Gastrocnemius medialis (tissue), 4 donors: ENCODE data around the gene SND1. TPM values are rescaled to one million over a fixed set of nuclear protein-coding genes. Genes with fewer than 3 reads are reported as not detected.

ENCODE experiments used
- ATAC-seq, 2 donors: fragments of 150-250 bp; one replicate each; pipeline ENCODE4 v1.9.1; 2016
- DNase-seq, 2 donors: peaks; one replicate each; pipeline ENCODE4 v3.0.0-alpha.2; 2019
- H3K27ac ChIP-seq, 4 donors: fragments of 200-600 bp; sonication (generic); 1 replicate in 1 of 4; 2 replicates in 3 of 4; pipeline ENCODE4 v1.5.1; 2016 to 2018; ENCODE audit warnings: mild to moderate bottlenecking in 2 of 4, moderate library complexity in 1 of 4
- H3K27me3 ChIP-seq, 3 donors: fragments of 200-600 bp; sonication (generic) in 2 of 3; 1 replicate in 1 of 3; 2 replicates in 2 of 3; pipeline versions ENCODE4 v1.5.1 to v1.6.0; 2016 to 2019; ENCODE audit warnings: mild to moderate bottlenecking in 1 of 3, moderate library complexity in 1 of 3
- H3K36me3 ChIP-seq, 2 donors: fragments of 200-600 bp; sonication (generic) in 1 of 2; one replicate each; pipeline ENCODE4 v1.5.1; 2017 to 2018
- H3K4me1 ChIP-seq, 2 donors: fragments of 200-600 bp; sonication (generic) in 1 of 2; one replicate each; pipeline ENCODE4 v1.5.1; 2016 to 2017; ENCODE audit warnings: mild to moderate bottlenecking in 2 of 2
- H3K4me3 ChIP-seq, 4 donors: fragments of 200-600 bp; sonication (generic) in 3 of 4; 1 replicate in 1 of 4; 2 replicates in 3 of 4; pipeline ENCODE4 v1.5.1; 2016 to 2019; ENCODE audit warnings: mild to moderate bottlenecking in 2 of 4
- H3K9me3 ChIP-seq, 3 donors: fragments of 200-600 bp; sonication (generic) in 2 of 3; 1 replicate in 1 of 3; 2 replicates in 2 of 3; pipeline ENCODE4 v1.5.1; 2016 to 2019
- POLR2A ChIP-seq, 2 donors: fragments of 450-650 bp; IDR thresholded peaks; one replicate each; pipeline ENCODE4 v1.6.1; 2017; ENCODE audit warnings: antibody characterized with exemption in 2 of 2, mild to moderate bottlenecking in 2 of 2, moderate library complexity in 2 of 2
- in situ Hi-C, 4 donors: fragments of 200-750 bp; cut with MboI; loops; one replicate each; pipeline versions ENCODE4 v1.15.0 to v1.8.0; 2017; ENCODE audit warnings: low sequenced_read_pairs in 4 of 4
- intact Hi-C: fragments of 100-400 bp; cut with DNase I; formaldehyde crosslinking; loops from one replicate; pipeline ENCODE4 v1.15.1; 2023; ENCODE audit warnings: low total_unique reads
- total RNA-seq, 4 donors: library from RNA; depleted of rRNA; stranded (reverse); fragments of >200 nt; gene quantifications; one replicate each; pipeline versions ENCODE4 v1.1.0 to v1.2.3, GENCODE V29; 2016
- TF ChIP-seq, protein P1 (sequence below), 5 experiments: fragments of 450-650 bp in 3 of 5; fragments of 200-600 bp in 2 of 5; sonication (generic) in 2 of 5; IDR thresholded peaks in 4 of 5; conservative IDR thresholded peaks in 1 of 5; 1 replicate in 4 of 5; 2 replicates in 1 of 5; pipeline ENCODE4 v1.5.1; 2016 to 2019; ENCODE audit warnings: antibody characterized with exemption in 5 of 5, mild to moderate bottlenecking in 3 of 5, moderate library complexity in 3 of 5

Gene SND1
- total RNA-seq, 4 donors from 2014 or later: 30.4 to 73.0 (median 50.3) TPM

DNA sequence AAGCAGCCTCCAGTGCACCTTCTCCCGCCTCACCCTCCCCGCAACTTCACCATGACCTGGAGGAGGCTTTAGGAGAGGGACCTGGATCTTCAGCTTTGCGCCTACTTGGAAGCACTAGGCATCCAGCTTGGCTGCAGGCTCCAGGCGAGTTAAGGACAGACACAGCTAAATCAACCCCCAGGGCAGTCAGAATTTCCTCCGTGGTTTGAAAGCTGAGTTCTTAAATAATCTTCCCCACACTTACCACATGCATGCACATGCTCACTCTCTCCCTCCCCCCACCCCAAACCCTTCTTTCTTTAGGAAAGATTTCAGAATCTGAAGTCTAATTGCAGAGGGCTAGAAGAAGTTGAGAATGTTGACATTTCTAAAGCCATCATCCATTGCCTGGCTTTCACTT lies 416.0 kb downstream of the SND1 start:
- Histone ChIP-seq H3K27me3 (no peaks in the 10 kb centered on the region), H3K36me3 (no peaks in the 10 kb centered on the region), H3K27ac (no peak overlapping the region), H3K4me1 (no peaks in the 10 kb centered on the region), H3K4me3 (no peak overlapping the region), H3K9me3 (no peaks in the 10 kb centered on the region)
- no peak for DNase-seq
- ATAC-seq: no peak
- in situ Hi-C loops (no loop called here), intact Hi-C loops (no loop called here)
- TF ChIP-seq, protein P1, sequence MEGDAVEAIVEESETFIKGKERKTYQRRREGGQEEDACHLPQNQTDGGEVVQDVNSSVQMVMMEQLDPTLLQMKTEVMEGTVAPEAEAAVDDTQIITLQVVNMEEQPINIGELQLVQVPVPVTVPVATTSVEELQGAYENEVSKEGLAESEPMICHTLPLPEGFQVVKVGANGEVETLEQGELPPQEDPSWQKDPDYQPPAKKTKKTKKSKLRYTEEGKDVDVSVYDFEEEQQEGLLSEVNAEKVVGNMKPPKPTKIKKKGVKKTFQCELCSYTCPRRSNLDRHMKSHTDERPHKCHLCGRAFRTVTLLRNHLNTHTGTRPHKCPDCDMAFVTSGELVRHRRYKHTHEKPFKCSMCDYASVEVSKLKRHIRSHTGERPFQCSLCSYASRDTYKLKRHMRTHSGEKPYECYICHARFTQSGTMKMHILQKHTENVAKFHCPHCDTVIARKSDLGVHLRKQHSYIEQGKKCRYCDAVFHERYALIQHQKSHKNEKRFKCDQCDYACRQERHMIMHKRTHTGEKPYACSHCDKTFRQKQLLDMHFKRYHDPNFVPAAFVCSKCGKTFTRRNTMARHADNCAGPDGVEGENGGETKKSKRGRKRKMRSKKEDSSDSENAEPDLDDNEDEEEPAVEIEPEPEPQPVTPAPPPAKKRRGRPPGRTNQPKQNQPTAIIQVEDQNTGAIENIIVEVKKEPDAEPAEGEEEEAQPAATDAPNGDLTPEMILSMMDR (IDR thresholded peaks at IDR 0.05 in 4 of 5, conservative IDR thresholded peaks at IDR 0.05 in 1 of 5): no peak
- no peak for TF ChIP-seq POLR2A (IDR thresholded peaks at IDR 0.05)

DNA sequence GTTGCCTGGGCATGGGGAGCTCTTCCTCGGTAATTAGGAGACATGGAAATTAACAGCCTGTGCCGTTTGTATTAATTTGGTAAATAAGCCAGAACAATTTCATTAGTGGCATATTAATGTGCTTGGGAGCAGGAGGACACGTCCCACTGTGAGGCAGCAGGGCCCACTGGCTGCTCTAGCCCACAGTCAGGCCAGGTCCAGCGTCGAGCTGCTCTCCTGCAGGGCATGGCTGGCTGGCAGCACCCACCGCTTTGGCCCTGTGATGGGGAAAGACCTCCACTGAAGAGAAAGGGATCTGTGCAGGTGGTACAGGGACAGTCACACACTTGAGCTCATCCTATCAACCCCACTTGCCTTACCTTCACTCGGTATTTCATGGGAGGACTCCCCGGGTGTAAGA lies 416.8 kb downstream of the SND1 start:
- ATAC-seq (no peak), DNase-seq (no peak)
- Histone ChIP-seq H3K27ac (no peak overlapping the region), H3K4me3 (no peak overlapping the region), H3K27me3 (no peaks in the 10 kb centered on the region), H3K4me1 (no peaks in the 10 kb centered on the region), H3K9me3 (no peaks in the 10 kb centered on the region), H3K36me3 (no peaks in the 10 kb centered on the region)
- TF ChIP-seq, protein P1 (IDR thresholded peaks at IDR 0.05 in 4 of 5, conservative IDR thresholded peaks at IDR 0.05 in 1 of 5): no peak
- no peak for TF ChIP-seq POLR2A (IDR thresholded peaks at IDR 0.05)
- in situ Hi-C loops: no loop called here
- intact Hi-C loops: no loop called here

DNA sequence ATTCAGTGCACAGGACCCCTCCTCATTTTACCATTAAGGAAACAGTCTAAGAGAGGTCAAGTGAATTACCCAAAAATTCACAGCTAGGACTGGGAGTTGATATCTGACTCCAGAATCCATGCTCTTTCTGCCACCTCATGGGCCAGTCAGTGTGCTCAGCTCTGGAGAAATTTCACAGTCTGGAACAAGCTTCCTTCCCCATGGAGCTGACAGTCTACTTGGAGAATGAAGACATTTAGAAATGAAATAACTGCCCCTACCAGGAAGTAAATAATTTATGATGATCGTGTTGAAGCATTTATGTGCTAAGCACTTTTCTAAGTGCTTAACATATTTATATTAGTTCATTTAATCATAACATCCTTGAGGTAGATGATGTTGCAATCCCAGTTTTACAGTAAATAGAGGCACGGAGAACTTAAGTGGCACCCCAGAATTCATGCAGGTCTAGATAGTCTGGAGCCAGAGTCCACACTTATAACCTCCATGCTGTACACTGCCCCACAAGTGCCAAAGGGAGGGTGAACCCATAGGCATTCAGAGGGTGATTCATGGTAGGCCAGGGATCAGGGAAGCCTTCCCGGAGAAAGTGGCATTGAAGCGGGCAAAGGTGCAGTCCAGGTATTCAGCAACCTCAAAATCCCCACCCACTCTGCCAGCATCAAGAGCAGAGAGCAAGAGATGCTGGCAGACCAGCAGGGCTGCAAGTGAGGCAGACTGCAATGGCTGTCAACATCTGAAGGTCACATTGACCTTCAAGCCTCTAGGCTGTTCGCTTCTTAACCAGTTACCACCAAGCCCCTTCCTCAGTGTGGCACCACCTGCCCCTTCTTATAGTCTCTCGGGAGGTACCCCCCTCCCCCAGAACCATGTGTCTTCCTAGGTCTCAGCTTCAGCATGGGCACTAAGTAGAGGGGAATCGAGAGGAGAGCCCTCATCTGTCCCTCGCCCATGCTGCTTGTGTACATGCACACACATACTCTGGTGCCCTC lies 417.7 kb downstream of the SND1 start:
- in situ Hi-C loops (no loop called here), intact Hi-C loops (no loop called here)
- H3K27ac ChIP-seq: no peak overlapping the region
- H3K27me3 ChIP-seq: no peaks in the 10 kb centered on the region
- no peak overlapping the region for H3K4me3 ChIP-seq
- H3K4me1 ChIP-seq: no peaks in the 10 kb centered on the region
- no peaks in the 10 kb centered on the region for H3K36me3 ChIP-seq
- H3K9me3 ChIP-seq: no peaks in the 10 kb centered on the region
- TF ChIP-seq POLR2A (IDR thresholded peaks at IDR 0.05): no peak
- TF ChIP-seq, protein P1 (IDR thresholded peaks at IDR 0.05 in 4 of 5, conservative IDR thresholded peaks at IDR 0.05 in 1 of 5): no peak
- ATAC-seq: no peak
- no peak for DNase-seq

DNA sequence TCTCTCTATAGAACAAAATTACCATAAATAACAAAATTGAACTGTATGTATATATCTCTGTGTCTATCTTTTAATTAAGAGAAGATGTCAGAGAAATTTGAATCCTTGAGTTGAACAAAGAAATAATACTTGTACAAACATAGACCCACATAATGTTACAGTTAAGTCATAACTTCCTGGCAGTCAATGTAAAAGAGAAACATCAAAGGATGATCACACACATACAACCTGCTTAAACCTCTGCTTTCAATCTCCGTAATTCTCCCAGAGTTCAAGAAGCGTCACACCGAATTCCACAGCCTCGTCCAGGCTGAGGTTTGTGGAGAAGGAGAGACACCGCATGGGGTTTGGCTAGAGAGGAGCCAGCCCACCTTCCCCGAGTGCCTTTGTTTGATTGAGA lies 419.4 kb downstream of the SND1 start:
- no peak for ATAC-seq
- no peaks in the 10 kb centered on the region for H3K36me3 ChIP-seq
- DNase-seq: no peak

More for the DNA sequence above, 419.4 kb downstream of the SND1 start:
- H3K4me3 ChIP-seq: no peak overlapping the region
- H3K27me3 ChIP-seq: no peaks in the 10 kb centered on the region
- no peak for TF ChIP-seq POLR2A (IDR thresholded peaks at IDR 0.05)
- TF ChIP-seq, protein P1 (IDR thresholded peaks at IDR 0.05 in 4 of 5, conservative IDR thresholded peaks at IDR 0.05 in 1 of 5): no peak
- no peaks in the 10 kb centered on the region for H3K4me1 ChIP-seq
- in situ Hi-C loops (no loop called here), intact Hi-C loops (no loop called here)
- H3K27ac ChIP-seq: no peak overlapping the region
- H3K9me3 ChIP-seq: no peaks in the 10 kb centered on the region
